Chondrocyte (in vitro differentiated cells): Measurements from ENCODE around the gene SLC14A1. TPM values are rescaled to one million over a fixed set of nuclear protein-coding genes. Genes with fewer than 3 reads are reported as not detected.

ENCODE experiments used
- DNase-seq: peaks from one replicate; pipeline ENCODE4 v3.0.0; 2021; ENCODE audit warnings: mixed read lengths, low spot score
- H3K27ac Mint-ChIP-seq: one replicate; pipeline ENCODE4 v1.8.0; 2021; ENCODE audit warnings: mild to moderate bottlenecking, moderate library complexity, mixed read lengths; ENCODE audit not compliant: unreplicated experiment
- H3K27me3 Mint-ChIP-seq: 2 replicates; pipeline ENCODE4 v1.8.0; 2021; ENCODE audit warnings: low read depth, mixed read lengths
- H3K36me3 Mint-ChIP-seq: 2 replicates; pipeline ENCODE4 v1.8.0; 2021; ENCODE audit warnings: low read depth, mixed read lengths
- H3K4me1 Mint-ChIP-seq: 2 replicates; pipeline ENCODE4 v1.8.0; 2021; ENCODE audit warnings: low read depth, mild to moderate bottlenecking, mixed read lengths
- H3K4me3 Mint-ChIP-seq: one replicate; pipeline ENCODE4 v1.8.0; 2021; ENCODE audit warnings: mild to moderate bottlenecking, moderate library complexity, mixed read lengths; ENCODE audit not compliant: unreplicated experiment
- H3K9me3 Mint-ChIP-seq: 2 replicates; pipeline ENCODE4 v1.8.0; 2021; ENCODE audit warnings: low read depth, mixed read lengths
- CTCF ChIP-seq: fragments of 200-600 bp; sonication (generic); IDR thresholded peaks from 2 replicates; pipeline ENCODE4 v1.5.0; 2021; ENCODE audit warnings: antibody characterized with exemption, mild to moderate bottlenecking, moderate library complexity
- total RNA-seq: library from RNA; stranded (reverse); gene quantifications from 3 replicates; pipeline ENCODE4 v1.2.1, GENCODE V29; 2021

SLC14A1 gene
- total RNA-seq, 1 donor from 2014 or later, result 0.25 TPM

DNA sequence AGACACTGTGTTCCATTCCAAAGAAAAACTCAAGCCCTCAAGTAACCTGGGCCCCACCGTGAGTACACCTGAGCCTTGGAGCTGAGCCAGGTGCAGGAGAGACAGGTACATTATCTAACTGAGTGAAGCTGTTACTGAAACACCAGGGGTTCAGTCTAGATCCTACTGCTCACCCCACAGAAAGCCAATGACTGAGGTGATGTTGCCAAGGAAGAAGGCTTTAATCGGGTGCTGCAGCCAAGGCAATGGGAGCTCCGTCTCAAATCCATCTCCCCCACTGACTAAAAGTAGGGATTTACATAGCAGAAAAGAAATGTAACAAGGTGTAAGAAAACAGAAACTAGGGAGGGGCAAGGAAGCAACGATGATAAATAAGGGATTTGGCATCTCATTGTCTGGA is 15.2 kb upstream of the SLC14A1 start:
- H3K9me3 Mint-ChIP-seq, result peaks cover 26% of the 10 kb centered on the region
- TF ChIP-seq CTCF, result no peak
- H3K27me3 Mint-ChIP-seq, result peaks cover 2% of the 10 kb centered on the region
- DNase-seq, result no peak
- H3K27ac Mint-ChIP-seq, result no peak overlapping the region
- no peak overlapping the region for H3K4me3 Mint-ChIP-seq
- no peaks in the 10 kb centered on the region for H3K4me1 Mint-ChIP-seq
- peaks cover 10% of the 10 kb centered on the region for H3K36me3 Mint-ChIP-seq

DNA sequence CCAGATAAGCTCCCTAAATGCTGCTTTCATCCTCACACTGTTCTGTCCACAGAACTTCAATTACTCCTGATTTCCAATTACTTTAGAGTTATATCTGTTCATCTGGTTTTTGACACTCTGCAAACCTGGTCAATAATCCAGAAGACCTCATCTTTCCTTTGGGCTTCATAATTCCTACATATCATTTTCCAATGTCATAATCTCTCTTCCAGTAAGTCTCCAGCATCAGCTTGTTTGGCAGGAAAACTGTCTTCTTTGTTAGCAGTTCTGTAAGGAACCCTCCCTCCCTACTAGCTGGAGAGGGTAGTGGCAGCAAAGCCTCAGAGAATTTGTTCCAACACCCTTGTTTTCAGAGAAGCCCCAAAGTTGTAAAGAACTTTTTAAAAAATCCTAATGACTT is 11.9 kb upstream of the SLC14A1 start:
- Mint-ChIP-seq H3K36me3 (peaks cover 8% of the 10 kb centered on the region), H3K9me3 (peaks cover 21% of the 10 kb centered on the region), H3K4me1 (no peaks in the 10 kb centered on the region), H3K27ac (no peak overlapping the region), H3K27me3 (peaks cover 2% of the 10 kb centered on the region), H3K4me3 (no peak overlapping the region)
- no peak for TF ChIP-seq CTCF
- DNase-seq, result no peak

DNA sequence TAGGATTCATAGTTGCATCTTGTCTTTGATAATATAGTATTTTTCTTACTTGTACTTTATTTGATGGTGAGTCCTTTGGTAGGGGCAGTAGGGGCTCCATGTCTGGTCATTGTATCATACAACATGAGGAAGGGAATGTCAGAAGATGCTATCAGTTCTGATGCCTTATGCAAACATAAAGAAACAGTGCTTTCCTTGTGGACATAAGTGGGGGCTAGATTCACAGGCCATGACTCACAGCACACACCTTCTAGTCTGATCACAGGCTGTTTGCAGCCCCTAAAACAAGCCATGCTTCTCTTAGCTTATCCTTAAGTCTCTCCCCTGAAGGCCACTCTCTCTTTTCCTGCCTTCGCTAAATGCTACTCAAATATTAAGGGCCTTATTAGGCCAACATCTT is 10.7 kb upstream of the SLC14A1 start:
- peaks cover 16% of the 10 kb centered on the region for H3K9me3 Mint-ChIP-seq
- TF ChIP-seq CTCF, result no peak
- DNase-seq, result no peak
- H3K27ac Mint-ChIP-seq, result no peak overlapping the region
- peaks cover 2% of the 10 kb centered on the region for H3K27me3 Mint-ChIP-seq
- peaks cover 6% of the 10 kb centered on the region for H3K36me3 Mint-ChIP-seq
- no peaks in the 10 kb centered on the region for H3K4me1 Mint-ChIP-seq
- no peak overlapping the region for H3K4me3 Mint-ChIP-seq

- Mint-ChIP-seq H3K4me3 (no peak overlapping the region), H3K36me3 (peaks cover 1% of the 10 kb centered on the region), H3K9me3 (no peaks in the 10 kb centered on the region), H3K27me3 (peaks cover 2% of the 10 kb centered on the region), H3K4me1 (peaks cover 10% of the 10 kb centered on the region), H3K27ac (no peak overlapping the region)
- TF ChIP-seq CTCF, result no peak
- no peak for DNase-seq
These were observed 8.7 kb upstream of the SLC14A1 start for GRCh38 chr18:45715212-45715780.

DNA sequence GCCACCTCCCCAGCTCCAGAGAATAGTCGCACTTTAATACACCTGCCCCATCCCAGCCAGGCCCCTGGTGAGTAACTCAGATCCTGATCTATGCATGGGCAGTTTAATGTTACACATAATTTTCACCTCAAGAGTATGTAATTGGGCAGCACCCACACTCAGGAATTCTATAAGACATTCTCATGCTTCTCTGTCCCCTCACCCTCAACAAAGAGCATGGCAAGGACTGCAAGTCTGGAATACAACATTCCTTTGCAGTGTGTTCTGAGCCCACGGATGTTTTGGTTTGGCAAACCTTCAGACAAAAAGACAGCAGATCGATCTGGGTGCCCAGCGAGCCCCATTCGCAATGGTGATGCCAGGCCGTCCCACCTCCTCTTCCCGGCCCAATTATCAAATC is 4.9 kb upstream of the SLC14A1 start:
- Mint-ChIP-seq H3K4me1 (peaks cover 10% of the 10 kb centered on the region), H3K9me3 (no peaks in the 10 kb centered on the region), H3K4me3 (no peak overlapping the region), H3K27me3 (peaks cover 8% of the 10 kb centered on the region), H3K36me3 (peaks cover 1% of the 10 kb centered on the region), H3K27ac (peak overlapping the region; percentile 18)
- no peak for DNase-seq
- TF ChIP-seq CTCF, result no peak
